ENCODE results near the gene PRUNE2.

The PRUNE2 gene

DNA sequence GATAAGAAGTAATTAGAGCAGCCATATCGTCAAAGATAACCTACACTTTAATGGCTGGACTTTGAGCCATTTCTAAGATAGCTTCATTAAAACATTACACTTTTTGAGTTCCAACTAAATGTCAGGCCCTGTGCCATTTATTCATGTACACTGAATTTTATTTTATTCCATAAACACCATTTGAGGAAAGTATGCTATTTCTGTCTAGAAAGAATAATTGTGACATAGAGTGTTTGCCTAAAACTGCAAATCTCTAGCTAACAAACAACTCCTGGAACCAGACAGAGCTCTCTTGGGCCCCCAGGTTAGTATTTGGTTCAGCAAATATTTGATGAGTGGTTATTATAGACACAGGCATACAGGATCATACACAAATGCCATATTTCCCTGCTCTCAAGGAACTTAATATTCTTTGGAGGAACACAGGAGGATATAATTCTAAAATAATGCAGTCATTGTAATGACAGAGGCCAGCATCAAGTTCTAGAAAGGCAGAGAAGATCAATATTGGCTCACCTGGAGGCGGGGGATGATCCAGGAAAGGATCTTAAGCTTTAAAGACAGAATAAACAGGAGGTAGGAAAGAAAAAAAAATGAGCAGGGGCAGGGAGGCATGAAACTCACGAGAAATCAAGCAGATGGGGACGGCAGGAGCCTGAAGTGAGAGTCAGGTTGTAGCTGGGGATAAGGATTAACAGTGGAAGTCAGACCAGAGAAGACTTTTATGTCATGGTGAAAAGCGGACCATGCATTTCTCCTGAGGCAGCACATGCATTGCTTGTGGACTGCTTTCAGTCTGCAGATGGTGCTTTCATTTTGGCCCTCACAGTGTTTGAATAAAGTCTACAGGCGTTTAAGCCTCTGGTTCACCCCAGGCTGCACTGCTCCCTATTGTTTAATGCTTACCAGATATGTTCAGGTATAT is 319.3 kb downstream of the PRUNE2 start:
- TF ChIP-seq, protein P1, sequence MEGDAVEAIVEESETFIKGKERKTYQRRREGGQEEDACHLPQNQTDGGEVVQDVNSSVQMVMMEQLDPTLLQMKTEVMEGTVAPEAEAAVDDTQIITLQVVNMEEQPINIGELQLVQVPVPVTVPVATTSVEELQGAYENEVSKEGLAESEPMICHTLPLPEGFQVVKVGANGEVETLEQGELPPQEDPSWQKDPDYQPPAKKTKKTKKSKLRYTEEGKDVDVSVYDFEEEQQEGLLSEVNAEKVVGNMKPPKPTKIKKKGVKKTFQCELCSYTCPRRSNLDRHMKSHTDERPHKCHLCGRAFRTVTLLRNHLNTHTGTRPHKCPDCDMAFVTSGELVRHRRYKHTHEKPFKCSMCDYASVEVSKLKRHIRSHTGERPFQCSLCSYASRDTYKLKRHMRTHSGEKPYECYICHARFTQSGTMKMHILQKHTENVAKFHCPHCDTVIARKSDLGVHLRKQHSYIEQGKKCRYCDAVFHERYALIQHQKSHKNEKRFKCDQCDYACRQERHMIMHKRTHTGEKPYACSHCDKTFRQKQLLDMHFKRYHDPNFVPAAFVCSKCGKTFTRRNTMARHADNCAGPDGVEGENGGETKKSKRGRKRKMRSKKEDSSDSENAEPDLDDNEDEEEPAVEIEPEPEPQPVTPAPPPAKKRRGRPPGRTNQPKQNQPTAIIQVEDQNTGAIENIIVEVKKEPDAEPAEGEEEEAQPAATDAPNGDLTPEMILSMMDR (IDR thresholded peaks at IDR 0.05; ENCODE audit: low read depth, low read length): no peak
- no peak overlapping the region for H3K4me3 ChIP-seq (ENCODE audit: low read depth, low read length)

DNA sequence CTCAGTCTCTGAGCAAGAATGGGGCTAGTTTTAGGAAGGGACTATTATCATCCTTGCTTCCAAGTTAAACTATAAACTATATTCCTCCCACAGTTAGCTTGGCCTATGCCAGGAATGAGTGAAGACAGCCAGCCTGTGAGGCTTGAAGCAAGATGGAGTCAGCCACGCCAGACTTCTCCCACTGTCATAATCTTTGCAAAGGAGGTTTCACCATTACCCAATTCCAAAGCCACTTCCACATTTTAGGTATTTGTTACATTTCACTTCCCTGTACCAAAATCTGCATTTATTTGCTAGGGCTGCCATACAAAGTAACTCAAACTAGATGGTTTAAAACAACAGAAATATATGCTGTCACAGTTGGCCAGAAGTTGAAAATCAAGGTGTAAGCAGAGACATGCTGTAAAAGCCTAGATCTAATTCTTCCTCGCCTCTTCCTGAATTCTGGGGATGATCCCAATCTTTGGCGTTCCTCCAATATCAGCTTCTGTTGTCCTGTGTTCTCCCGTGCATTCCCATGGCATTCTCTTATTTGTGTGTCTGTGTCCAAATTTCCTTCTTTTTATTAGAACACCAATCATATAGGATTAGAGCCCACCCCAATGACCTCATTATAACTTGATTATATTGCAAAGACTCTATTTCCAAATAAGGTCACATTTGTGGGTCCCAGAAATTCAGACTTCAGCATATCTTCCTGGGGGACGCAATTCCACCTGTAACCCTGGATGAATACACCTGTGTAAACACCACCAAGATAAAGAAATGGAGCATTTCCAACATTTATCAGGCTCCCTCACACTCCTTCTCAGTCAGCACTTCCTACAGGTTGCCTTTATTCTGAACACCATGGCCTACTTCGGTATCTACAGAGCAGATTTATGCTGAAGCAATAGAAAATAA is 320.2 kb downstream of the PRUNE2 start:
- TF ChIP-seq, protein P1 (IDR thresholded peaks at IDR 0.05; ENCODE audit: low read depth, low read length): no peak

DNA sequence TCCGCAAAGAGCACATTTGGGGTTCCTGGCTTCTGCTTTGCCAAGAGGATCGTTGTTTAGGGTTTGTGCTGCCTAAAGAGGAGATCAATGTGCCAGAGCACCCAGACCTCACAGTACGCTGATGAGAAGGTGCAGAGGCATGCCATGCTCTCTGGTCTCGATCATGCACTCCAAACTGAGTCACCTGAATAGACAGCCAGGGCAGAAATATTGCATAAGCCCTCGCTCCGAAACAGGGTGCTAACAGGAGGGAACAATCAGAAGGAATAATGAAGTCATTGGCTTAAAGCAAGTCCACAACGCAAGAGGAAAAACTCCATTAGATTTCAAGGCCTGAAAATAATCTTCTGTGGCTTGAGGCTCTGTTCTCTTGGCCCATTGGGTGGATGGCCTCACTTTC is 322.7 kb downstream of the PRUNE2 start:
- H3K4me3 ChIP-seq (ENCODE audit: low read depth, low read length): no peak overlapping the region
- TF ChIP-seq, protein P1 (IDR thresholded peaks at IDR 0.05; ENCODE audit: low read depth, low read length): no peak

More for the DNA sequence above, 320.2 kb downstream of the PRUNE2 start:
- H3K4me3 ChIP-seq (ENCODE audit: low read depth, low read length): no peak overlapping the region

DNA sequence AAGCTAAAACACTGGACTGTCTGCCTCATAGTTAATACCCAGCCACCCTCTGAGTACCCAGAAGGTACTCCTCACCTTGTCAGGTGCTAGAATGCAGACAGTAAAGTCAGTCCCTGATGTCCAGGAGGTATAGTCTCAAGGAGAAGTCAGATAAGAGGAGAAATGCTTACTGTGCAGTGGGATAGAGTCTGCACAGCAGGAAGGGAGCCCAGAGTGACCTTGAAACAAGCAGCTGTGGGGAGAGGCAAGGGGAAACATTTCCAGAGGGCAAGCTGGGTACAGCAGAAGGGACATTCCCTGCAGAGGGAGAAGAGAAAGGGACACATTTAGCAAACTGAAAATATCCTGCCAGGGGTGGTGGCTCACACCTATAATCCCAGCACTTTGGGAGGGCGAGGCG is 324.2 kb downstream of the PRUNE2 start:
- TF ChIP-seq, protein P1 (IDR thresholded peaks at IDR 0.05; ENCODE audit: low read depth, low read length): no peak
- no peak overlapping the region for H3K4me3 ChIP-seq (ENCODE audit: low read depth, low read length)

DNA sequence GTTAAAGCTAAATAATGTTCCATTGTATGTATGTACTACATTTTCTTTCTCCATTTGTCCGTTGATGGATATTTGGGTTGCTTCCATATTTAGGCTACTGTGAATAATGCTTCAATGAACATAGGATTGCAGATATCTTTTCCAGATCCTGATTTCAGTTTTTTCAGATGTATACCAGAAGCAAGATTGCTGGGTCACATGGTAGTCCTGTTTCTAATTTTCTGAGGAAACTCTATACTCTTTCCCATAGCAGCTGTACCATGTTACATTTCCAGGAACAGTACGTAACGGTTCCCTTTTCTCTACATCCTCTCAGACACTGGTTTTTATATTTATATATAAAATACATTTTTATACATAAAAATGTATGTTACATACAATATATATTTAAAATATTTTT is 325.1 kb downstream of the PRUNE2 start:
- TF ChIP-seq, protein P1 (IDR thresholded peaks at IDR 0.05; ENCODE audit: low read depth, low read length): no peak
- no peak overlapping the region for H3K4me3 ChIP-seq (ENCODE audit: low read depth, low read length)

DNA sequence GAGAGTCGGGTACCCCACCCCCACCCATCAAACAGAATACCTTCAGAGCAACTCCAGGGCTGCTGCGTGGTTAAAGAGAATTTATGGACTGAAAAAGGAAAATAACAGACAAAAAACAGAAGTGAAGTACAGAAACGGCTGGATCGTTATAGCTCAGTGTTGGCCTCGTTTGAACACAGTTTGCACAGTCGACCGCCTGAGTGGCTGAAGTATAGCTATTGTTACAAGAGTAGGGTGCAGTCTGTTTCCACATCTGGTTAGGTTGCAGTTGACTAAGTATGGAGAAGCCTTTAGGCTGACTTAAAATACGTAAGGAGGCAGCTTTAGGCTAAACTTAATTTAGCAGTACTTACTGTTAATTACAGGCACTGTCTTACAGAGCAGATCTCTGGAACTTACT is 325.7 kb downstream of the PRUNE2 start:
- TF ChIP-seq, protein P1 (IDR thresholded peaks at IDR 0.05; ENCODE audit: low read depth, low read length): no peak
- H3K4me3 ChIP-seq (ENCODE audit: low read depth, low read length): no peak overlapping the region

Data from WI38 (cell line).